ENCODE results near the gene NUP62. TPM values are rescaled to one million over a fixed set of nuclear protein-coding genes. Genes with fewer than 3 reads are reported as not detected.

The NUP62 gene
- total and polyA plus RNA-seq, 2 experiments from 2014 or later = 55.5 to 99.4 TPM

DNA sequence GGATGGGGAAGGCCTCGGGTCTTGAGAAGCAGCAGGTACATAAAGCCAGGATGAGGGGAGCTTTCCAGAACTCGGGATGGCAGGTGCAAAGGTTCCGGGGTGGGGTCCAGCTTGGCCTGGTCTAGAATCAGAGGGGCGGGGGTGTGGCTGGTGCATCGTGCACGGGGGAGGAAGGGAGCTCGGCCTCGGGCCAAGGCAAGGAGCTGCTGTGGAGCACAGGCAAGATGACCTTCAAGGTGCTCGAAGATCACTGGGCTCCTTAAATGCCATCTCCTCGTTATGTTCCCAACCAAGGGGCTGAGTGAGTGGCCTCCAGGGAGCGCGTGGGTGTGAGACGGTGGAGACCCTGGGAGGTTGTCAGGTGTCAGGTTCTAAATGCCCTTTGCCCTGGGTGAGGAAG, 47.8 kb upstream of the NUP62 start (continued):
- TF ChIP-seq, protein P1, sequence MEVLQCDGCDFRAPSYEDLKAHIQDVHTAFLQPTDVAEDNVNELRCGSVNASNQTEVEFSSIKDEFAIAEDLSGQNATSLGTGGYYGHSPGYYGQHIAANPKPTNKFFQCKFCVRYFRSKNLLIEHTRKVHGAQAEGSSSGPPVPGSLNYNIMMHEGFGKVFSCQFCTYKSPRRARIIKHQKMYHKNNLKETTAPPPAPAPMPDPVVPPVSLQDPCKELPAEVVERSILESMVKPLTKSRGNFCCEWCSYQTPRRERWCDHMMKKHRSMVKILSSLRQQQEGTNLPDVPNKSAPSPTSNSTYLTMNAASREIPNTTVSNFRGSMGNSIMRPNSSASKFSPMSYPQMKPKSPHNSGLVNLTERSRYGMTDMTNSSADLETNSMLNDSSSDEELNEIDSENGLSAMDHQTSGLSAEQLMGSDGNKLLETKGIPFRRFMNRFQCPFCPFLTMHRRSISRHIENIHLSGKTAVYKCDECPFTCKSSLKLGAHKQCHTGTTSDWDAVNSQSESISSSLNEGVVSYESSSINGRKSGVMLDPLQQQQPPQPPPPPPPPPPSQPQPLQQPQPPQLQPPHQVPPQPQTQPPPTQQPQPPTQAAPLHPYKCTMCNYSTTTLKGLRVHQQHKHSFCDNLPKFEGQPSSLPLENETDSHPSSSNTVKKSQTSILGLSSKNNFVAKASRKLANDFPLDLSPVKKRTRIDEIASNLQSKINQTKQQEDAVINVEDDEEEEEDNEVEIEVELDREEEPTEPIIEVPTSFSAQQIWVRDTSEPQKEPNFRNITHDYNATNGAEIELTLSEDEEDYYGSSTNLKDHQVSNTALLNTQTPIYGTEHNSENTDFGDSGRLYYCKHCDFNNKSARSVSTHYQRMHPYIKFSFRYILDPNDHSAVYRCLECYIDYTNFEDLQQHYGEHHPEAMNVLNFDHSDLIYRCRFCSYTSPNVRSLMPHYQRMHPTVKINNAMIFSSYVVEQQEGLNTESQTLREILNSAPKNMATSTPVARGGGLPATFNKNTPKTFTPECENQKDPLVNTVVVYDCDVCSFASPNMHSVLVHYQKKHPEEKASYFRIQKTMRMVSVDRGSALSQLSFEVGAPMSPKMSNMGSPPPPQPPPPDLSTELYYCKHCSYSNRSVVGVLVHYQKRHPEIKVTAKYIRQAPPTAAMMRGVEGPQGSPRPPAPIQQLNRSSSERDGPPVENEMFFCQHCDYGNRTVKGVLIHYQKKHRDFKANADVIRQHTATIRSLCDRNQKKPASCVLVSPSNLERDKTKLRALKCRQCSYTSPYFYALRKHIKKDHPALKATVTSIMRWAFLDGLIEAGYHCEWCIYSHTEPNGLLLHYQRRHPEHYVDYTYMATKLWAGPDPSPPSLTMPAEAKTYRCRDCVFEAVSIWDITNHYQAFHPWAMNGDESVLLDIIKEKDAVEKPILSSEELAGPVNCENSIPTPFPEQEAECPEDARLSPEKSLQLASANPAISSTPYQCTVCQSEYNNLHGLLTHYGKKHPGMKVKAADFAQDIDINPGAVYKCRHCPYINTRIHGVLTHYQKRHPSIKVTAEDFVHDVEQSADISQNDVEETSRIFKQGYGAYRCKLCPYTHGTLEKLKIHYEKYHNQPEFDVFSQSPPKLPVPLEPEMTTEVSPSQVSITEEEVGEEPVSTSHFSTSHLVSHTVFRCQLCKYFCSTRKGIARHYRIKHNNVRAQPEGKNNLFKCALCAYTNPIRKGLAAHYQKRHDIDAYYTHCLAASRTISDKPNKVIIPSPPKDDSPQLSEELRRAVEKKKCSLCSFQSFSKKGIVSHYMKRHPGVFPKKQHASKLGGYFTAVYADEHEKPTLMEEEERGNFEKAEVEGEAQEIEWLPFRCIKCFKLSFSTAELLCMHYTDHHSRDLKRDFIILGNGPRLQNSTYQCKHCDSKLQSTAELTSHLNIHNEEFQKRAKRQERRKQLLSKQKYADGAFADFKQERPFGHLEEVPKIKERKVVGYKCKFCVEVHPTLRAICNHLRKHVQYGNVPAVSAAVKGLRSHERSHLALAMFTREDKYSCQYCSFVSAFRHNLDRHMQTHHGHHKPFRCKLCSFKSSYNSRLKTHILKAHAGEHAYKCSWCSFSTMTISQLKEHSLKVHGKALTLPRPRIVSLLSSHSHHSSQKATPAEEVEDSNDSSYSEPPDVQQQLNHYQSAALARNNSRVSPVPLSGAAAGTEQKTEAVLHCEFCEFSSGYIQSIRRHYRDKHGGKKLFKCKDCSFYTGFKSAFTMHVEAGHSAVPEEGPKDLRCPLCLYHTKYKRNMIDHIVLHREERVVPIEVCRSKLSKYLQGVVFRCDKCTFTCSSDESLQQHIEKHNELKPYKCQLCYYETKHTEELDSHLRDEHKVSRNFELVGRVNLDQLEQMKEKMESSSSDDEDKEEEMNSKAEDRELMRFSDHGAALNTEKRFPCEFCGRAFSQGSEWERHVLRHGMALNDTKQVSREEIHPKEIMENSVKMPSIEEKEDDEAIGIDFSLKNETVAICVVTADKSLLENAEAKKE (CRISPR knock-in tag; IDR thresholded peaks at IDR 0.05) = no peak
- TF ChIP-seq STAT1 (IDR thresholded peaks at IDR 0.05; ENCODE audit: unreplicated experiment) = no peak
- TF ChIP-seq CREB1 (CRISPR knock-in tag; IDR thresholded peaks at IDR 0.05; ENCODE audit: low read depth) = no peak
- no peak for TF ChIP-seq POLR2AphosphoS5 (IDR thresholded peaks at IDR 0.05; ENCODE audit: low read depth)
- TF ChIP-seq JUNB (IDR thresholded peaks at IDR 0.05; ENCODE audit: unreplicated experiment) = no peak
- TF ChIP-seq, protein P2, sequence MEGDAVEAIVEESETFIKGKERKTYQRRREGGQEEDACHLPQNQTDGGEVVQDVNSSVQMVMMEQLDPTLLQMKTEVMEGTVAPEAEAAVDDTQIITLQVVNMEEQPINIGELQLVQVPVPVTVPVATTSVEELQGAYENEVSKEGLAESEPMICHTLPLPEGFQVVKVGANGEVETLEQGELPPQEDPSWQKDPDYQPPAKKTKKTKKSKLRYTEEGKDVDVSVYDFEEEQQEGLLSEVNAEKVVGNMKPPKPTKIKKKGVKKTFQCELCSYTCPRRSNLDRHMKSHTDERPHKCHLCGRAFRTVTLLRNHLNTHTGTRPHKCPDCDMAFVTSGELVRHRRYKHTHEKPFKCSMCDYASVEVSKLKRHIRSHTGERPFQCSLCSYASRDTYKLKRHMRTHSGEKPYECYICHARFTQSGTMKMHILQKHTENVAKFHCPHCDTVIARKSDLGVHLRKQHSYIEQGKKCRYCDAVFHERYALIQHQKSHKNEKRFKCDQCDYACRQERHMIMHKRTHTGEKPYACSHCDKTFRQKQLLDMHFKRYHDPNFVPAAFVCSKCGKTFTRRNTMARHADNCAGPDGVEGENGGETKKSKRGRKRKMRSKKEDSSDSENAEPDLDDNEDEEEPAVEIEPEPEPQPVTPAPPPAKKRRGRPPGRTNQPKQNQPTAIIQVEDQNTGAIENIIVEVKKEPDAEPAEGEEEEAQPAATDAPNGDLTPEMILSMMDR (conservative IDR thresholded peaks at IDR 0.05; ENCODE audit: low read depth in 2 of 2) = no peak

DNA sequence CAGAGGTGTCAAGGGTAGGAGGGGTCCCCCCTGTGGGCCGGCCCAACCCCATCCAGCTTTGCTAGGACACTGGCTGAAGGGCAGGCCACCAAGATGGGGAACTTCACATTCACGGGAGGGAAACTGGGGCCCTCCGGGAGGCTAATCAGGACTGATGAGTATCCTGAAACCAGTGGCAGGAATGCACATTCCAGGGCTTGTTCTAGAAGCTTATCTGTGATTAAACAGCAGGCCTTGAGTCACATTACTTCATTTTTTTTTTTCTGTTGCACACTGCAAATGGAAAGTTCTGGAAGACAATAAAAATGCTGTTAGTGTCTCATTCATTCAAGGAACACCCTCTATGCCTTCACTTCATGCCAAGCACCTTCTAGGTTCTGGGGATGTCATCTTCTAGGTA, 47.2 kb upstream of the NUP62 start:
- ATAC-seq (no peak), DNase-seq (ENCODE audit: low spot score) (no peak)
- H3K27me3 ChIP-seq (ENCODE audit: insufficient read depth) = no peaks in the 10 kb centered on the region
- Mint-ChIP-seq H3K36me3 (ENCODE audit: low read depth) (no peaks in the 10 kb centered on the region; the same call in 1 of the 3 replicates), H3K9me3 (no peaks in the 10 kb centered on the region), H3K27ac (no peak overlapping the region), H3K27me3 (ENCODE audit: insufficient read depth, low read depth, poor library complexity) (peaks cover 8% of the 10 kb centered on the region), H3K4me1 (no peaks in the 10 kb centered on the region), H3K4me3 (no peak overlapping the region)
- H3K4me1 ChIP-seq (ENCODE audit: insufficient read depth) = no peaks in the 10 kb centered on the region
- no peak overlapping the region for H3K4me2 ChIP-seq
- no peaks in the 10 kb centered on the region for H3K79me2 ChIP-seq (replicated peaks; ENCODE audit: insufficient read depth)
- H3K36me3 ChIP-seq (ENCODE audit: insufficient read depth) = no peaks in the 10 kb centered on the region
- H3K27ac ChIP-seq (ENCODE audit: low read depth) = no peak overlapping the region
- no peak overlapping the region for H3K4me3 ChIP-seq
- no peaks in the 10 kb centered on the region for H3K9me2 ChIP-seq (ENCODE audit: insufficient read depth)
- no peaks in the 10 kb centered on the region for H4K20me1 ChIP-seq (replicated peaks; ENCODE audit: insufficient read depth)
- H3F3A ChIP-seq (replicated peaks; ENCODE audit: low read depth) = no peaks in the 10 kb centered on the region
- H2AFZ ChIP-seq = no peak overlapping the region
- no peak for TF ChIP-seq ZNF331 (CRISPR knock-in tag; IDR thresholded peaks at IDR 0.05; ENCODE audit: low read depth)
- no peak for TF ChIP-seq EZH2 (IDR thresholded peaks at IDR 0.05; ENCODE audit: low read depth, unreplicated experiment)
- no peak for TF ChIP-seq POLR2AphosphoS5 (IDR thresholded peaks at IDR 0.05; ENCODE audit: low read depth)
- TF ChIP-seq JUNB (IDR thresholded peaks at IDR 0.05; ENCODE audit: unreplicated experiment) = no peak
- TF ChIP-seq, protein P1 (CRISPR knock-in tag; IDR thresholded peaks at IDR 0.05) = no peak
